HCT116 (cell line): ENCODE data around the gene ADAMTS16. TPM values are rescaled to one million over a fixed set of nuclear protein-coding genes. Genes with fewer than 3 reads are reported as not detected.

Experiments used
- ATAC-seq: fragments of 200-7000 bp; cut with Tn5 transposase; 2 replicates; pipeline ENCODE4 v1.9.1; 2020; ENCODE audit warnings: mild to moderate bottlenecking, moderate library complexity
- BruUV-seq: library from RNA; stranded (reverse); fragments of 400-500 nt; replicated peaks from 2 replicates; lab custom pipeline; 2021; lab: Mats Ljungman, UMichigan
- CTCF ChIA-PET: fragments of 300-600 bp; sonication (Branson Sonifier 250); formaldehyde crosslinking; loops from one replicate; lab custom pipeline; 2021; ENCODE audit warnings: antibody characterized with exemption; lab: Charles Lee
- POLR2A ChIA-PET: fragments of 300-600, 350-600 bp; sonication (Branson Sonifier 250); formaldehyde crosslinking; loops from one replicate; lab custom pipeline; 2021; ENCODE audit warnings: antibody characterized with exemption; lab: Charles Lee
- RAD21 ChIA-PET, 2 experiments: fragments of 300-600 bp; sonication (Branson Sonifier 250); formaldehyde crosslinking; loops; one replicate each; lab custom pipeline; 2023; ENCODE audit warnings: low total read pairs in 2 of 2; ENCODE audit not compliant: uncharacterized antibody in 2 of 2, unreplicated experiment in 2 of 2, low non-redundant PET in 1 of 2; lab: Charles Lee
- DNase-seq: peaks from one replicate; pipeline ENCODE4 v3.0.0-alpha.2; 2010; ENCODE audit warnings: low read depth, low spot score
- H2AFZ ChIP-seq: fragments of 200-600 bp; shearing (Covaris generic), sonication (generic); 2 replicates; pipeline ENCODE4 v1.6.1; 2017; ENCODE audit warnings: low read depth, mixed run types, mixed read lengths, antibody characterized with exemption, low read length; ENCODE audit not compliant: poor library complexity, severe bottlenecking
- H3K27ac ChIP-seq: 2 replicates; pipeline ENCODE4 v1.5.1; 2012; ENCODE audit warnings: low read depth, low read length
- H3K27me3 ChIP-seq: fragments of 200-600 bp; sonication (generic); 2 replicates; pipeline ENCODE4 v1.6.1; 2016; ENCODE audit warnings: mixed run types, low read length, mixed read lengths; ENCODE audit not compliant: insufficient read depth
- H3K36me3 ChIP-seq, 2 experiments: fragments of 200-500 bp in 1 of 2; fragments of 200-600 bp in 1 of 2; sonication (Bioruptor generic) in 1 of 2; sonication (generic) in 1 of 2; 2 replicates each; pipeline versions ENCODE4 v1.5.1 to v1.6.1; 2014 to 2016; ENCODE audit warnings: low read length in 2 of 2, inconsistent platforms in 1 of 2, mixed read lengths in 1 of 2, mixed run types in 1 of 2; ENCODE audit not compliant: insufficient read depth in 2 of 2, control insufficient read depth in 1 of 2
- H3K4me1 ChIP-seq, 2 experiments: fragments of 200-600 bp in 1 of 2; sonication (generic) in 1 of 2; 2 replicates each; pipeline versions ENCODE4 v1.5.1 to v1.6.1; 2012 to 2017; ENCODE audit warnings: low read length in 2 of 2, inconsistent platforms in 1 of 2, mild to moderate bottlenecking in 1 of 2, mixed read lengths in 1 of 2, mixed run types in 1 of 2, moderate library complexity in 1 of 2; ENCODE audit not compliant: insufficient read depth in 2 of 2, control insufficient read depth in 1 of 2
- H3K4me2 ChIP-seq: fragments of 200-600 bp; sonication (generic); 2 replicates; pipeline ENCODE4 v1.6.1; 2017; ENCODE audit warnings: mixed run types, low read length, mixed read lengths
- H3K4me3 ChIP-seq, 2 experiments: fragments of 200-600 bp in 1 of 2; sonication (generic) in 1 of 2; replicated peaks in 1 of 2; 2 replicates each; pipeline ENCODE4 v1.5.1; 2011 to 2016; ENCODE audit warnings: low read length in 2 of 2, control low read depth in 1 of 2, low read depth in 1 of 2, mild to moderate bottlenecking in 1 of 2, mixed read lengths in 1 of 2, mixed run types in 1 of 2
- H3K79me2 ChIP-seq: fragments of 200-600 bp; sonication (generic); 2 replicates; pipeline ENCODE4 v1.6.1; 2017; ENCODE audit warnings: mild to moderate bottlenecking, mixed run types, low read length, moderate library complexity, mixed read lengths; ENCODE audit not compliant: insufficient read depth
- H3K9ac ChIP-seq: fragments of 200-600 bp; sonication (generic); 2 replicates; pipeline ENCODE4 v1.6.1; 2016; ENCODE audit warnings: low read length, mixed read lengths
- H3K9me2 ChIP-seq: fragments of 200-600 bp; sonication (generic), shearing (Covaris generic); 2 replicates; pipeline ENCODE4 v1.6.1; 2017; ENCODE audit warnings: mixed run types, mild to moderate bottlenecking, moderate library complexity; ENCODE audit not compliant: insufficient read depth
- H3K9me3 ChIP-seq, 2 experiments: fragments of 200-500 bp in 1 of 2; fragments of 200-600 bp in 1 of 2; sonication (Bioruptor generic) in 1 of 2; sonication (generic) in 1 of 2; 2 replicates each; pipeline ENCODE4 v1.6.1; 2014 to 2017; ENCODE audit warnings: low read length in 2 of 2, mixed read lengths in 2 of 2, inconsistent platforms in 1 of 2, low read depth in 1 of 2, mild to moderate bottlenecking in 1 of 2, mixed run types in 1 of 2, moderate library complexity in 1 of 2; ENCODE audit not compliant: control insufficient read depth in 1 of 2, insufficient read depth in 1 of 2
- H4K20me1 ChIP-seq: fragments of 200-600 bp; sonication (generic), shearing (Covaris generic); 2 replicates; pipeline ENCODE4 v1.6.1; 2017; ENCODE audit warnings: mixed run types, mild to moderate bottlenecking, moderate library complexity; ENCODE audit not compliant: insufficient read depth
- CBX3 ChIP-seq: IDR thresholded peaks from 2 replicates; pipeline ENCODE4 v1.6.1; 2012; ENCODE audit warnings: low read depth
- CEBPB ChIP-seq: IDR thresholded peaks from 2 replicates; pipeline ENCODE4 v1.6.1; 2012; ENCODE audit warnings: low read depth
- CTCF ChIP-seq, 3 experiments: fragments of 200-600 bp in 1 of 3; sonication (generic) in 1 of 3; IDR thresholded peaks in 2 of 3; conservative IDR thresholded peaks in 1 of 3; 2 replicates each; pipeline ENCODE4 v1.5.1; 2012 to 2017; ENCODE audit warnings: low read depth in 2 of 3, low read length in 2 of 3, antibody characterized with exemption in 1 of 3, borderline replicate concordance in 1 of 3, control low read depth in 1 of 3, mild to moderate bottlenecking in 1 of 3, mixed read lengths in 1 of 3, mixed run types in 1 of 3, moderate library complexity in 1 of 3; ENCODE audit not compliant: insufficient read depth in 1 of 3
- EZH2 ChIP-seq: fragments of 200-600 bp; sonication (generic); IDR thresholded peaks from 2 replicates; pipeline ENCODE4 v1.6.1; 2017; ENCODE audit warnings: antibody characterized with exemption, mixed run types
- FOSL1 ChIP-seq: IDR thresholded peaks from 2 replicates; pipeline ENCODE4 v1.6.1; 2012; ENCODE audit warnings: low read depth
- JUND ChIP-seq: IDR thresholded peaks from 2 replicates; pipeline ENCODE4 v1.6.1; 2012
- RAD21 ChIP-seq: IDR thresholded peaks from 2 replicates; pipeline ENCODE4 v1.6.1; 2012; ENCODE audit warnings: low read depth, mild to moderate bottlenecking
- SIN3A ChIP-seq: IDR thresholded peaks from 2 replicates; pipeline ENCODE4 v1.6.1; 2012; ENCODE audit warnings: low read depth
- SP1 ChIP-seq: IDR thresholded peaks from 2 replicates; pipeline ENCODE4 v1.6.1; 2012; ENCODE audit warnings: low read depth
- YY1 ChIP-seq: IDR thresholded peaks from 2 replicates; pipeline ENCODE4 v1.6.1; 2011; ENCODE audit warnings: low read length, low read depth, moderate library complexity, mild to moderate bottlenecking; ENCODE audit not compliant: insufficient replicate concordance; ENCODE audit errors: extremely low read depth
- intact Hi-C: fragments of 100-400 bp; cut with micrococcal nuclease; formaldehyde crosslinking; loops from 2 replicates; pipeline ENCODE4 v1.10.0; 2022
- total RNA-seq: library from RNA; stranded (reverse); gene quantifications from one replicate; pipeline ENCODE4 v1.2.1, GENCODE V29; 2021; ENCODE audit not compliant: unreplicated experiment

Gene ADAMTS16
- total RNA-seq, 1 experiment from 2014 or later: 2.4 TPM

GRCh38 chr5:5350101-5350500 is 210.0 kb downstream of the ADAMTS16 start:
- H3K9ac ChIP-seq: no peak overlapping the region
- intact Hi-C loops: no loop called here
- H3K9me2 ChIP-seq: no peaks in the 10 kb centered on the region
- no peak overlapping the region for H2AFZ ChIP-seq
- no peak for DNase-seq
- no peak overlapping the region for H3K4me3 ChIP-seq
- H3K4me2 ChIP-seq: no peak overlapping the region
- H3K79me2 ChIP-seq: no peaks in the 10 kb centered on the region
- H3K27ac ChIP-seq: no peak overlapping the region
- no peaks in the 10 kb centered on the region for H3K36me3 ChIP-seq
- H3K27me3 ChIP-seq: no peaks in the 10 kb centered on the region
- H4K20me1 ChIP-seq: no peaks in the 10 kb centered on the region
- no peaks in the 10 kb centered on the region for H3K9me3 ChIP-seq
- TF ChIP-seq EZH2 (no peak), CBX3 (no peak), CTCF (IDR thresholded peaks at IDR 0.05 in 2 of 3, conservative IDR thresholded peaks at IDR 0.05 in 1 of 3; ENCODE audit: borderline replicate concordance in 1 of 3, insufficient read depth in 1 of 3, low read depth in 2 of 3, low read length in 2 of 3) (no peak), SP1 (no peak), RAD21 (no peak), SIN3A (no peak)
- BruUV-seq: no TSS peak
- CTCF ChIA-PET: no interaction called here
- POLR2A ChIA-PET: no interaction called here
- H3K4me1 ChIP-seq: peaks cover 0 to 19% of the 10 kb centered on the region in 2 experiments; a peak in 2 of 4 replicates
- RAD21 ChIA-PET: no interaction called here
- no peak for ATAC-seq

GRCh38 chr5:5351288-5351979 is 211.3 kb downstream of the ADAMTS16 start:
- Histone ChIP-seq H3K27me3 (no peaks in the 10 kb centered on the region), H3K79me2 (no peaks in the 10 kb centered on the region), H3K9me2 (no peaks in the 10 kb centered on the region), H3K4me3 (no peak overlapping the region), H3K4me2 (peak overlapping the region; percentile 24), H3K9me3 (no peaks in the 10 kb centered on the region), H3K36me3 (no peaks in the 10 kb centered on the region), H3K27ac (no peak overlapping the region), H3K4me1 (peaks cover 0 to 15% of the 10 kb centered on the region in 2 experiments; a peak in 2 of 4 replicates), H4K20me1 (no peaks in the 10 kb centered on the region), H3K9ac (no peak overlapping the region), H2AFZ (no peak overlapping the region)
- CTCF ChIA-PET: no interaction called here
- ATAC-seq (peak; percentile 20; the same call in 1 of the 2 replicates), DNase-seq (peak; percentile 13)
- RAD21 ChIA-PET: no interaction called here
- POLR2A ChIA-PET: no interaction called here
- intact Hi-C loops: no loop called here
- no TSS peak for BruUV-seq
- TF ChIP-seq YY1: no peak
- TF ChIP-seq CEBPB: peak; percentile 75
- TF ChIP-seq JUND: 0 out of 2 replicates have a peak, but pooled peaks have one; percentile 16
- TF ChIP-seq FOSL1: peak; percentile 22; the same call in 1 of the 2 replicates
